H1 (cell line): ENCODE results near the gene GNAO1. TPM values are rescaled to one million over a fixed set of nuclear protein-coding genes. Genes with fewer than 3 reads are reported as not detected.

ENCODE experiments used
- CTCF ChIA-PET: fragments of 300-600 bp; sonication (Branson Sonifier 250); formaldehyde crosslinking; loops from one replicate; lab custom pipeline; 2021; ENCODE audit not compliant: partially characterized antibody; lab: Charles Lee
- POLR2A ChIA-PET: fragments of 300-600 bp; sonication (Branson Sonifier 250); formaldehyde crosslinking; loops from one replicate; lab custom pipeline; 2021; ENCODE audit warnings: inconsistent platforms; ENCODE audit not compliant: partially characterized antibody; lab: Charles Lee
- DNase-seq, 2 experiments: peaks; one replicate each; pipeline versions ENCODE4 v3.0.0 to v3.0.0-alpha.2; 2010 to 2022; ENCODE audit warnings: low spot score in 2 of 2, low read depth in 1 of 2, mixed read lengths in 1 of 2
- FAIRE-seq: peaks from 2 replicates; lab custom pipeline; 2011; peaks lifted over from hg19 to GRCh38; lab: Jason Lieb, UNC
- H2AFZ ChIP-seq: 2 replicates; pipeline ENCODE4 v1.8.1; 2012; ENCODE audit warnings: low read length, inconsistent platforms
- H2AK5ac ChIP-seq: 2 replicates; pipeline ENCODE4 v1.6.1; 2013; ENCODE audit warnings: low read depth, low read length
- H2BK120ac ChIP-seq: replicated peaks from 2 replicates; pipeline ENCODE3; 2013; ENCODE audit warnings: low read depth, low read length, inconsistent platforms
- H2BK12ac ChIP-seq: 2 replicates; pipeline ENCODE4 v1.6.1; 2013; ENCODE audit warnings: low read depth, low read length
- H2BK15ac ChIP-seq: 2 replicates; pipeline ENCODE4 v1.6.1; 2013; ENCODE audit warnings: low read length
- H2BK20ac ChIP-seq: 2 replicates; pipeline ENCODE4 v1.6.1; 2013; ENCODE audit warnings: low read length
- H2BK5ac ChIP-seq: 2 replicates; pipeline ENCODE4 v1.6.1; 2013; ENCODE audit warnings: low read depth, low read length
- H3K14ac ChIP-seq: 2 replicates; pipeline ENCODE4 v1.6.1; 2013; ENCODE audit warnings: inconsistent platforms; ENCODE audit not compliant: insufficient read length
- H3K18ac ChIP-seq: 2 replicates; pipeline ENCODE4 v1.6.1; 2013; ENCODE audit warnings: low read length; ENCODE audit errors: extremely low read depth
- H3K23ac ChIP-seq: 2 replicates; pipeline ENCODE4 v1.6.1; 2013; ENCODE audit warnings: inconsistent platforms; ENCODE audit not compliant: insufficient read length
- H3K23me2 ChIP-seq: 2 replicates; pipeline ENCODE4 v1.6.1; 2013; ENCODE audit warnings: low read depth, low read length
- H3K27ac ChIP-seq: 2 replicates; pipeline ENCODE4 v1.6.1; 2011; ENCODE audit warnings: low read depth, low read length, inconsistent platforms
- H3K27me3 ChIP-seq, 4 experiments: replicated peaks in 1 of 4; 1 replicate in 1 of 4; 2 replicates in 3 of 4; pipeline versions ENCODE4 v1.6.1 to v1.8.1; 2011 to 2013; ENCODE audit warnings: low read length in 3 of 4, mild to moderate bottlenecking in 3 of 4, inconsistent platforms in 2 of 4, mixed read lengths in 2 of 4, moderate library complexity in 1 of 4; ENCODE audit not compliant: control insufficient read depth in 3 of 4, insufficient read depth in 3 of 4; ENCODE audit errors: extremely low read depth in 1 of 4
- H3K36me3 ChIP-seq, 4 experiments: 2 replicates each; pipeline versions ENCODE4 v1.6.1 to v1.8.1; 2011 to 2013; ENCODE audit warnings: mild to moderate bottlenecking in 4 of 4, low read length in 3 of 4, moderate library complexity in 2 of 4, control low read depth in 1 of 4, inconsistent platforms in 1 of 4; ENCODE audit not compliant: insufficient read depth in 4 of 4, control insufficient read depth in 2 of 4
- H3K4ac ChIP-seq: replicated peaks from 2 replicates; pipeline ENCODE3; 2013; ENCODE audit warnings: low read length, low read depth, mixed read lengths, inconsistent platforms; ENCODE audit not compliant: insufficient read length
- H3K4me1 ChIP-seq, 4 experiments: replicated peaks in 1 of 4; 1 replicate in 1 of 4; 2 replicates in 3 of 4; pipeline versions ENCODE4 v1.6.1 to v1.8.1; 2011 to 2013; ENCODE audit warnings: low read length in 3 of 4, inconsistent platforms in 2 of 4, mixed read lengths in 1 of 4; ENCODE audit not compliant: insufficient read depth in 4 of 4, control insufficient read depth in 3 of 4
- H3K4me2 ChIP-seq, 2 experiments: 2 replicates each; pipeline versions ENCODE4 v1.6.1 to v1.8.1; 2011 to 2013; ENCODE audit warnings: low read depth in 2 of 2, low read length in 2 of 2, control low read depth in 1 of 2, inconsistent platforms in 1 of 2, mild to moderate bottlenecking in 1 of 2; ENCODE audit not compliant: insufficient read depth in 1 of 2
- H3K4me3 ChIP-seq, 4 experiments: fragments of 200-600, 300-600 bp in 1 of 4; sonication (generic), shearing (Covaris generic), sonication (Bioruptor Twin) in 1 of 4; 2 replicates each; pipeline versions ENCODE4 v1.5.1 to v1.8.1; 2011 to 2016; ENCODE audit warnings: low read length in 4 of 4, low read depth in 3 of 4, control low read depth in 2 of 4, inconsistent platforms in 2 of 4, mild to moderate bottlenecking in 2 of 4, mixed read lengths in 1 of 4, moderate library complexity in 1 of 4; ENCODE audit not compliant: insufficient read depth in 2 of 4; ENCODE audit errors: extremely low read depth in 1 of 4
- H3K56ac ChIP-seq: replicated peaks from 2 replicates; pipeline ENCODE3; 2013; ENCODE audit warnings: low read depth, mild to moderate bottlenecking, mixed read lengths, low read length, inconsistent platforms; ENCODE audit not compliant: insufficient read length
- H3K79me1 ChIP-seq: 2 replicates; pipeline ENCODE4 v1.6.1; 2013; ENCODE audit warnings: low read depth, low read length, control low read depth
- H3K79me2 ChIP-seq, 2 experiments: 2 replicates each; pipeline versions ENCODE4 v1.6.1 to v1.8.1; 2012 to 2013; ENCODE audit warnings: low read length in 2 of 2, mild to moderate bottlenecking in 2 of 2, inconsistent platforms in 1 of 2; ENCODE audit not compliant: insufficient read depth in 2 of 2, control insufficient read depth in 1 of 2
- H3K9ac ChIP-seq, 4 experiments: replicated peaks in 1 of 4; 1 replicate in 1 of 4; 2 replicates in 3 of 4; pipeline versions ENCODE4 v1.6.1 to v1.8.1; 2011 to 2013; ENCODE audit warnings: low read depth in 3 of 4, low read length in 3 of 4, control low read depth in 2 of 4, mild to moderate bottlenecking in 2 of 4, moderate library complexity in 2 of 4, inconsistent platforms in 1 of 4; ENCODE audit errors: extremely low read depth in 1 of 4
- H3K9me3 ChIP-seq, 2 experiments: 2 replicates each; pipeline versions ENCODE4 v1.6.1 to v1.8.1; 2012 to 2013; ENCODE audit warnings: mild to moderate bottlenecking in 2 of 2, moderate library complexity in 2 of 2, control low read depth in 1 of 2, inconsistent platforms in 1 of 2, low read depth in 1 of 2, low read length in 1 of 2, mixed read lengths in 1 of 2; ENCODE audit not compliant: insufficient read depth in 2 of 2
- H4K20me1 ChIP-seq, 2 experiments: replicated peaks in 1 of 2; 2 replicates each; pipeline versions ENCODE3 to v1.8.1; 2011 to 2013; ENCODE audit warnings: inconsistent platforms in 2 of 2, low read length in 2 of 2, mild to moderate bottlenecking in 1 of 2; ENCODE audit not compliant: insufficient read depth in 2 of 2, control insufficient read depth in 1 of 2
- H4K5ac ChIP-seq: 2 replicates; pipeline ENCODE4 v1.6.1; 2013; ENCODE audit warnings: low read length, low read depth, mixed read lengths, inconsistent platforms; ENCODE audit not compliant: insufficient read length
- H4K8ac ChIP-seq: 2 replicates; pipeline ENCODE4 v1.8.0; 2013; ENCODE audit warnings: mild to moderate bottlenecking, moderate library complexity, low read length, inconsistent platforms; ENCODE audit not compliant: insufficient read depth; ENCODE audit errors: extremely low read depth
- H4K91ac ChIP-seq: replicated peaks from 2 replicates; pipeline ENCODE3; 2013; ENCODE audit warnings: low read length, mixed read lengths, inconsistent platforms; ENCODE audit not compliant: insufficient read length
- EP300 ChIP-seq, 2 experiments: IDR thresholded peaks; 1 replicate in 1 of 2; 2 replicates in 1 of 2; pipeline ENCODE4 v1.6.1; 2011 to 2012; ENCODE audit warnings: low read depth in 2 of 2, low read length in 2 of 2, mild to moderate bottlenecking in 2 of 2, borderline replicate concordance in 1 of 2, inconsistent platforms in 1 of 2, moderate library complexity in 1 of 2
- SIRT6 ChIP-seq: IDR thresholded peaks from one replicate; pipeline ENCODE4 v1.7.1; 2012; ENCODE audit warnings: low read length, inconsistent platforms
- WGBS, 2 experiments: shearing (Covaris generic) in 1 of 2; methylation state at CpG; one replicate each; pipeline versions ENCODE4 v1.1.6 to v1.1.7; 2013 to 2015; ENCODE audit warnings: low lambda C conversion rate in 2 of 2, mixed read lengths in 2 of 2, inconsistent platforms in 1 of 2, low coverage in 1 of 2, missing lambda C conversion rate in 1 of 2; ENCODE audit not compliant: insufficient replicate concordance in 2 of 2, insufficient coverage in 1 of 2, insufficient read length in 1 of 2; ENCODE audit errors: extremely low coverage in 1 of 2, missing lambda C conversion rate in 1 of 2; 5-methylcytosine and 5-hydroxymethylcytosine counted together
- polyA plus RNA-seq, 7 experiments: library from polyadenylated mRNA; depleted of rRNA in 3 of 7; stranded (reverse) in 5 of 7; unstranded in 2 of 7; fragments of >200 nt in 5 of 7; fragments of 200-250 nt in 2 of 7; gene quantifications; 1 replicate in 5 of 7; 2 replicates in 1 of 7; 4 replicates in 1 of 7; pipeline versions ENCODE4 v1.2.1 to v1.2.3, GENCODE V29; 2011 to 2013; ENCODE audit warnings: missing spikeins in 2 of 7, mixed read lengths in 2 of 7
- total RNA-seq: library from RNA; stranded (reverse); fragmentation: NEBNext Ultra II Directional; extraction: Animal tissue kit (Norgen Biotek cat#: 25700); gene quantifications from 2 replicates; pipeline ENCODE4 v1.2.1, GENCODE V29; 2021

Gene GNAO1
- total and polyA plus RNA-seq, 2 of the 8 experiments (the other 6 are each of a cell fraction or from before 2014, with no cell fraction given), result 6.7 to 34.4 TPM

DNA sequence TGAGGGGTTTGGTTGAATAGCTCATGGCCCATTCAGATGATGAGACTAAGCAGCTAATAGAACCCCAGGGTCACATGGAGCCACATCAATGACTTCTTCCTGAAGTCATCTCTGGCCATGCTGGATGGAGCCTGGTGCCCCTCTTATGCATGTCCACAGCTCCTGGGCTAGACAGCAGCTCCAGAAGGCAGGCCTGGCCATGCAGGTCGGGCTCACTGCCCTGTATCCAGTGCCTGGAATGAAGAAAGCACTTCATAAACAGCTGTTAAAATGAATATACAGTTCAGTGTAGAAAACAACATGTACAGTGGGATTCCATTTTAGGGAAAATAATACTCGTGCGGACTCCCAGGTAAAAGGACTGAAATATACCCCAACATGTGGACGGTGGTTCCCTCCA, 73.9 kb downstream of the GNAO1 start:
- no peak overlapping the region for H3K14ac ChIP-seq
- no peak overlapping the region for H2BK5ac ChIP-seq
- WGBS, 2 experiments, result 91% methylated on average over 4 of the region's 4 CpGs; no CpG with 5 or more reads in 1 of the 2 experiments
- H2BK15ac ChIP-seq, result 0 out of 2 replicates have a peak overlapping the region, but pooled peaks have one; percentile 10
- no peak overlapping the region for H3K4me2 ChIP-seq
- H2AFZ ChIP-seq, result no peak overlapping the region
- peaks cover 3 to 8% of the 10 kb centered on the region in 2 experiments for H4K20me1 ChIP-seq
- no peak overlapping the region for H2BK120ac ChIP-seq
- no peak overlapping the region for H2AK5ac ChIP-seq
- DNase-seq, result no peak
- H3K9me3 ChIP-seq, result no peaks in the 10 kb centered on the region
- no peak for FAIRE-seq
- no peak overlapping the region for H3K27ac ChIP-seq
- H2BK20ac ChIP-seq, result no peak overlapping the region
- H3K9ac ChIP-seq, result no peak overlapping the region
- H2BK12ac ChIP-seq, result no peak overlapping the region
- peaks cover 2% of the 10 kb centered on the region; the same call in 1 of the 2 replicates for H3K79me1 ChIP-seq
- no peak overlapping the region for H4K8ac ChIP-seq
- H3K56ac ChIP-seq, result no peak overlapping the region
- TF ChIP-seq EP300 (IDR thresholded peaks at IDR 0.05; ENCODE audit: borderline replicate concordance in 1 of 2, low read depth in 2 of 2, low read length in 2 of 2) (no peak), SIRT6 (no peak)
- H3K23me2 ChIP-seq, result no peaks in the 10 kb centered on the region
- H3K36me3 ChIP-seq, result no peaks in the 10 kb centered on the region
- ChIA-PET CTCF (interaction anchor here (0.8 to 6.9 kb wide), 8 partner anchors 14 to 320 kb away, joined by 3 to 70 read pairs (median 8); no protein-coding TSS in a partner anchor), POLR2A (interaction anchor here (1.8 kb wide), 1 partner anchor 12 kb away, joined by 4 read pairs; no protein-coding TSS in a partner anchor)
- H3K4ac ChIP-seq, result no peak overlapping the region
- H3K79me2 ChIP-seq, result no peaks in the 10 kb centered on the region
- H3K27me3 ChIP-seq, result no peaks in the 10 kb centered on the region
- no peak overlapping the region for H4K5ac ChIP-seq
- peaks cover 0 to 9% (median 4%) of the 10 kb centered on the region in 4 experiments; a peak in 6 of 7 replicates for H3K4me1 ChIP-seq
- H3K18ac ChIP-seq, result no peak overlapping the region
- H4K91ac ChIP-seq, result no peak overlapping the region
- no peak overlapping the region for H3K23ac ChIP-seq
- no peak overlapping the region for H3K4me3 ChIP-seq
